ENCODE data around the gene TBXA2R. TPM values are rescaled to one million over a fixed set of nuclear protein-coding genes. Genes with fewer than 3 reads are reported as not detected.

The TBXA2R gene
- total RNA-seq, 4 donors from 2014 or later, result 1.4 to 14.9 (median 4.5) TPM

DNA sequence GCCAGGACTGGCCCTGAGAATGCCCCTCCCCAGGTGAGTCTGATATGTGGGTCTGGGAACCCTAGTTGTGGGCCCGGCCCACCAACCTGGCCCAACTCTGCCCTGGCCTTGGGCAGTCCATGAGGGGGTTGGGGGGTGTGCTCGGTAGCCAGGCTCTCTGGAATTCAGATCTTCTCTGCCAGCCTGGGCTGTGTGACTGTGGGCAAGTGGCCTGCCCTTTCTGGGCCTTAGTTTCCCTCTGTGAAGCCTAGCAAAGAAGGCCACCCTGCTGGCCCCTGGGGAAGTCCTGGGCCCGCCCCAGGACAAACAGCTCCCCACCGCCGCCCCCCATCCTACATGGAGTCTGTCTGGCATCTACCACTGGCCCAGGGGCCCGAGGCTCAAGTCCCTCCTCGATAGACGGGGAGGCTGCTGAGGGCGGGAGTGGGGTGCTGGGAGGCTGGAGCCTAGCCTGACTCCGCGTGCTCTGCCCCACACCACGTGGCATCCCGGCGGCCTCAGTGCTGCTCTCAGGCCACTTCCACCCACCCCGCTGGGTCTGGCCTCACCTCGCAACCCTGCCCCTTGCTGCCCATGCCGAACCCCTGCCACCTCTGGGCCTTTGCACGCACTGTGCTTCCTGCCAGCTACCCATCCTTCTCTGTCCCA is 8.3 kb upstream of the TBXA2R start:
- WGBS, 2 donors (ENCODE audit: low coverage in 1 of 2), result 93 to 100% methylated on average over 1 to 4 of the region's 18 CpGs
- Histone ChIP-seq H3K27me3 (no peaks in the 10 kb centered on the region), H3K4me3 (no peak overlapping the region), H3K4me1 (peaks cover 0 to 60% (median 21%) of the 10 kb centered on the region in 3 donors), H3K36me3 (peaks cover 0 to 83% of the 10 kb centered on the region in 2 donors), H3K9me3 (no peaks in the 10 kb centered on the region), H3K27ac (peak overlapping the region in 2 of 4 donors; percentile 63 to 69)
- no peak for ATAC-seq
- TF ChIP-seq POLR2A (IDR thresholded peaks at IDR 0.05) (no peak), POLR2AphosphoS5 (IDR thresholded peaks at IDR 0.05) (no peak), EP300 (IDR thresholded peaks at IDR 0.05) (no peak), CTCF (IDR thresholded peaks at IDR 0.05) (no peak)

DNA sequence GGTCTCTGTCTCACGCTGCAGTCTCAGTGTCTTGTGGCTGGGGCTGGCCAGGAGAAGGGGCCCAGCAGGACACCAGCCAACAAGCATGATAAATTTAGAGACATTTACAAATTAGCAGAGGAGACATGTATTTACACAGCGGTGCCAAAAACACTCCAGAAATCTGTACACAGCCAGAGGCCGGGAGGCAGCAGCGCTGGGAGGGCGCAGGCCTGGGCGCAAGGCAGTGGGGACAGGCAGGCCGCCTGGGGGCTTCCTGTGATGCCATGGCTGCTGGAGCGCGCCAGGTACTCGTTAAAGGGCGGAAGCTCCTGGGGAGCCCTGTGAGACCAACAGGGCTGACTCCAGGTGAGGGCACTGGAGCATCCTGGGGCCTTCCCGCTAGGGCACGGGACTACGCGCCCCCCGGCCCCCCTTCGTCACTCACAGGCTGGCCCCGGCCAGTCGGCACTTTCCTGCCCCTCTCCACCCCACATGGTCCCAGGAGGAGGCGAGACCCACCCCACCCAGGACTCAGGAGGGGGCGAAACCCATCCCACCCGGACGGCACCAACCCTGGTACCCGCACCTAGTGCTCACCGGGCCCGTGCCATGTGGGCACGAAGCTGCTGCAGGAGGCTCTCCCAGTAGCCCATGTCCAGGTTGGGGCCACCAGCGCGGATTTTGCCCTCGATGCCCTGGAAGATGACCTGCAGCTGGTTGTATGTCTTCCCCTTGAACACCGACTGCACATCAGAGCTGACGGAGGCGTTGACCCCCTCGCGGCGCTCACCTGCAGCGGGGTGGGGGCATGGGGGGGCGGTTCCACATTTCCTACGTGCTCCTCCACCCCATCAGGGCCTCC is 7.4 kb upstream of the TBXA2R start:
- Histone ChIP-seq H3K4me1 (peaks cover 0 to 67% (median 22%) of the 10 kb centered on the region in 3 donors), H3K4me3 (no peak overlapping the region), H3K27me3 (no peaks in the 10 kb centered on the region), H3K27ac (peak overlapping the region in 3 of 4 donors; percentile 57 to 69 (median 63)), H3K9me3 (no peaks in the 10 kb centered on the region), H3K36me3 (peaks cover 0 to 74% of the 10 kb centered on the region in 2 donors)
- WGBS, 2 donors (ENCODE audit: low coverage in 1 of 2), result no CpG with 5 or more reads among the region's 39 CpGs
- ATAC-seq, result no peak
- TF ChIP-seq POLR2AphosphoS5 (IDR thresholded peaks at IDR 0.05), result peak; percentile 73
- TF ChIP-seq EP300 (IDR thresholded peaks at IDR 0.05), result no peak
- no peak for TF ChIP-seq POLR2A (IDR thresholded peaks at IDR 0.05)
- TF ChIP-seq CTCF (IDR thresholded peaks at IDR 0.05), result no peak

DNA sequence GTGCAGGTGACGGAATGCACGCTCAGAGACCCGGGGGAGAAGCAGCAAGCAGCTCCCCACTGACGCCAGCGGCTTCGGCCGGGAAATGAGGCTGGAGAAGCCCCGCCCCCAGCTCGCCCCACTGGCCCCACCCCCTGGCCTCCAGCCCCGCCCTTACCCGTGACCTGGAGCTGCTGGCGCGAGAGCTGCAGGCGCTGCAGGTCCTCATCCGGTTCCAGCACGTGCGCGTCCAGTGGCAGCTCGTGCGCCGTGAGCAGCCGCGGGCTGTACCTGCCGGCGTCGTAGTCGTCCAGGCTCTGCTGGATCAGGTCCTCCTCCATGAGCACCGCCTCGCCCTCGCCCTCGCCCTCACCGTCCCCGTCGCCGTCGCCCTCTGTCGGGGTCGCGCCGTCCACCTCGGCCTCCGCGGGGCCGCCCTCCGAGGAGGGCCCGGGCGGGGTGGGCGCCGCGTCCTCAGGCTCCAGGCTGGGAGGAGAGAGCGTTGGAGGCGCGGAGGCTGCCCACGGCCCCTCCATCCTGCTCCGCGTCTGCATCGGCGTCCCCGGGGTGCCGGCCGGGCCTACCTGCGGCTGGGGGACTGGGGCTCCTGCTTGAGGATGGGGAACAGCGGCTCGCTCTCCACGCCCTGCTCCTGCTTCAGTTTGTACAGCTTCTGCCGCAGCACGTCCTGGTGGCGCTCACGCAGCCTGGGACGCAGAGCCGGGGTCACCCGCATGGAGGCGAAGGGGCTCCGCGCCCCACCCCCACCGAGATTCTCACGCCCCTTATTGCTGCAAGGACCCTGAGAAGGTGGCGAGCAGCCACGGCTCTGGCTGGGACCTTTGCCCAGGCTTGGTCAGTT is 6.4 kb upstream of the TBXA2R start:
- no peak overlapping the region for H3K4me3 ChIP-seq
- 70% methylated on average over 4 of the region's 79 CpGs; no CpG with 5 or more reads in 1 of the 2 donors for WGBS, 2 donors (ENCODE audit: low coverage in 1 of 2)
- no peaks in the 10 kb centered on the region for H3K9me3 ChIP-seq
- no peak for TF ChIP-seq EP300 (IDR thresholded peaks at IDR 0.05)
- TF ChIP-seq CTCF (IDR thresholded peaks at IDR 0.05), result no peak
- no peak for TF ChIP-seq POLR2AphosphoS5 (IDR thresholded peaks at IDR 0.05)
- no peak for TF ChIP-seq POLR2A (IDR thresholded peaks at IDR 0.05)
- ATAC-seq, result peak; percentile 21
- peak overlapping the region in 3 of 4 donors; percentile 57 to 69 (median 63) for H3K27ac ChIP-seq
- peaks cover 0 to 69% of the 10 kb centered on the region in 2 donors for H3K36me3 ChIP-seq
- no peaks in the 10 kb centered on the region for H3K27me3 ChIP-seq
- H3K4me1 ChIP-seq, result peaks cover 0 to 67% (median 25%) of the 10 kb centered on the region in 3 donors

- H3K36me3 ChIP-seq, result peaks cover 0 to 68% of the 10 kb centered on the region in 2 donors
Observed at GRCh38 chr19:3612330-3612729, 5.7 kb upstream of the TBXA2R start.

More at GRCh38 chr19:3612330-3612729, 5.7 kb upstream of the TBXA2R start:
- no peak for ATAC-seq
- H3K27me3 ChIP-seq, result no peaks in the 10 kb centered on the region
- TF ChIP-seq CTCF (IDR thresholded peaks at IDR 0.05) (no peak), EP300 (IDR thresholded peaks at IDR 0.05) (no peak), POLR2AphosphoS5 (IDR thresholded peaks at IDR 0.05) (no peak), POLR2A (IDR thresholded peaks at IDR 0.05) (no peak)
- peak overlapping the region in 3 of 4 donors; percentile 21 to 69 (median 63) for H3K27ac ChIP-seq
- no peak overlapping the region for H3K4me3 ChIP-seq
- no peaks in the 10 kb centered on the region for H3K9me3 ChIP-seq
- peaks cover 0 to 69% (median 27%) of the 10 kb centered on the region in 3 donors for H3K4me1 ChIP-seq
- 95% methylated on average over 4 of the region's 33 CpGs; no CpG with 5 or more reads in 1 of the 2 donors for WGBS, 2 donors (ENCODE audit: low coverage in 1 of 2)

Data from gastroesophageal sphincter (tissue), 4 donors.